ENCODE results near the gene TBCCD1.

Gene TBCCD1, protein sequence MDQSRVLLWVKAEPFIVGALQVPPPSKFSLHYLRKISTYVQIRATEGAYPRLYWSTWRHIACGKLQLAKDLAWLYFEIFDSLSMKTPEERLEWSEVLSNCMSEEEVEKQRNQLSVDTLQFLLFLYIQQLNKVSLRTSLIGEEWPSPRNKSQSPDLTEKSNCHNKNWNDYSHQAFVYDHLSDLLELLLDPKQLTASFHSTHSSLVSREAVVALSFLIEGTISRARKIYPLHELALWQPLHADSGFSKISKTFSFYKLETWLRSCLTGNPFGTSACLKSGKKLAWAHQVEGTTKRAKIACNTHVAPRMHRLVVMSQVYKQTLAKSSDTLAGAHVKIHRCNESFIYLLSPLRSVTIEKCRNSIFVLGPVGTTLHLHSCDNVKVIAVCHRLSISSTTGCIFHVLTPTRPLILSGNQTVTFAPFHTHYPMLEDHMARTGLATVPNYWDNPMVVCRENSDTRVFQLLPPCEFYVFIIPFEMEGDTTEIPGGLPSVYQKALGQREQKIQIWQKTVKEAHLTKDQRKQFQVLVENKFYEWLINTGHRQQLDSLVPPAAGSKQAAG

DNA sequence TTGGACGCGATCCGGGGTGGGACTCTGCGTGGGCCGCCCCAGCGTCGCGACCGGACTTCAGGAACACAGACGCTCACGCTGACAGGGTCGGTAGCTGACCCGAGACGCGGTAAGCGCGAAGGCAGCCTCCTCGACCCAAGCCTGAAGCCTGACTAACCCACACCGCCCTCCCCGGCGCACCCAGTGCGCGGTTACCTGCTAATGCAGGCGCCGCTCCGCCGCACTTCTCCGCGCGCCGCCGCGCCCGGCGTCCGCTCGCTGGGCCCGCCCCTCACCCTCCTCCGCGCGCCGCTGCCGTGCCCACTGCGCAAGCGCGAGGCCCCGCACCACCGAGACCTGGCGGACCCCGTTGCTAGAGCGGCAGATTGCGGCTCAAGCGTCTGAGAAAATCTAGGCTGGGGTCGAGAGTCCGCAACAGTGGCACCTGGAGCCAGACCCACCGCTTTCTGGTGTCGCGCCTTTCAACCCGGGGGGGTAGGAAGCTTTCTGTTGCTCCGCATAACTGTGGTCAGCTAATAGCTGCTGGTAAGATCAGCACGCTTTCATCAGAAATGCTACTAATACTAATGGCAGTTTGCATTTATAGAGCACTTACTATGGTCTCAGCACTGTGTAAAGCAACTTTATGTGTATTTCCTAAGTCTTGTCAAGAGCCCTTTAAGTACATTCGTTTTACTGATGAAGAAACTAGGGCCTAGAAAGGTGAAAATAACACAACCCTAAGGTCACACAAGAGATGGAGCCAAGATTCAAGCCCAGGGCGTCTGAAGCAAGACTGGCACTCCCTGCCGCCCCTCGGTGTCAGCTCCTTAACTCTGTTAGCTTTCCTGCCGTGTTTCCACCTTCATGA, at the start of gene TBCCD1:
Gene TBCCD1, minus strand, starts transcription at position 268 of the 850 bp plus-strand sequence. CDS start 3,010 bp downstream, outside the sequence.
- DNase-seq (ENCODE audit: low read depth): peak; percentile 83

DNA sequence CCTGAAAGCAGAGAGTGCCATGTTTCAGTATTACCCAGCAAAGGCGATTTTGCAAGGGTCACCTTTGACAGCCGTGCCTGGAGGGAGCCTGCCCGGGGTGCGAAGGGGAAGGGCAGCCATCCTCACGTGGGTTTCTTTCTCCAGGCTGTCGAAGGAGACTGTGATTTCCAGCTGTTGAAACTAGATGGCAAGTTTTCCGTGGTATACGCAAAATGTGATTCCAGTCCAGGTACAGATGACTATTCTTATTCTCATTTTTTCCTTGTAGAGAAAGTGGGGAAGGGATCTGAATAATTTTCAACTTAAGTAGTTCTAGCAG, 49.1 kb upstream of the TBCCD1 start:
- DNase-seq (ENCODE audit: low read depth): no peak

DNA sequence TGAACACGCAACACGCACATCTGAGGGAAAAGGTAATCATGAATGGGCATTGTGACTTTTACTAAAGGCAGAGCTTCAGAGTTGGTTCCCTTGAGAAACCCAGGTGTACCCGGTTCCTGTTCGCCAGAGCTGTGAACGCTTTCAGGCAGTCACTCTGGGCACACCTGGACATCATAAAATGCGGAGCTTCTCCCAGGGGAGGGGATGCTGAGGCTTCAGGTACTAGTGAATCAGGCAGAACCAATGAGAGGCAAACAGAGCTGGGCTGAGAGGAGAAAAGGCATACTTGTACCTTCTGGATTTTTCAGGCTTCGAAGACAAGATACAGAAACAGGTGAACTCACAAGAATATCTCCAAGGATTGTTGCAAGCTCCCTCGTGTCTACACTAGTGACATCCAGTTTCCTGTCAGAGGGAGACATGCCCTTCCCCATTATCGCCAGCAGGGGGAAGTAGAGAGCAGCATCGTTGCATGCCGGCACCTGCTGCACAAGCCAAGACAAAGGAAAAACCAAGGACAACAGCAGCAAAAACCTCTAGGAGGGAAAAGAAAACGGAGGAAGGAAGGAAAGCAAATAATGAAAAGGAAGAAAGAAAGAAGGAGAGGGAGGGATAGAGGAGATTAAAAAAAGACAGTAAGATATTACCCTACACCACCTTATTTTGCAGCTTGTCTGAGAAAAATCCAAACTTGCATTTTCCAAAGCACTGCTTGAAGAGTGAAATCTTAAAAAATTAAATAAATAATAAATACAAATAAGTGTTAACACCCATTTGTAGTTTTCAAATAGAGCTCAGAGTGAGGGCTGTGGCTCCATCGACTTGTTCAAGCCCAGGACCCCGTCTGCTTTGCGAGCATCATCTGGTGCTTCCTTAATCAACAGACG, 47.7 kb upstream of the TBCCD1 start:
- DNase-seq (ENCODE audit: low read depth): peak; percentile 72

DNA sequence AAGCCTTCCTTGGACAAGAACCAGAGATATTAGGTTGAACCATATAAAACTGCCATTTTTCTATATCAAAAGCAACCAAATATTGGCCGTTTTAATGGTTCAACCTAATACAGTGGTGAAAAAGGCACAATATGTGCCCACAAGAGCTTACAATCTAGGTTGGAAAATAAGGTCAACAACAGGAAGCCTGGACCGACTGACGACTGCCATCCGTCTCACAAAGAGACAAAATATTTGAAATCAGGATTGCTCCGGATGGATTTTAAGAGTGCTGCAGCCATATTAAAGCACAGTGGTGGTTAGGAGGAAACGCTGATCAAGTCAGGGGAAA, 47.1 kb upstream of the TBCCD1 start:
- no peak for DNase-seq (ENCODE audit: low read depth)

DNA sequence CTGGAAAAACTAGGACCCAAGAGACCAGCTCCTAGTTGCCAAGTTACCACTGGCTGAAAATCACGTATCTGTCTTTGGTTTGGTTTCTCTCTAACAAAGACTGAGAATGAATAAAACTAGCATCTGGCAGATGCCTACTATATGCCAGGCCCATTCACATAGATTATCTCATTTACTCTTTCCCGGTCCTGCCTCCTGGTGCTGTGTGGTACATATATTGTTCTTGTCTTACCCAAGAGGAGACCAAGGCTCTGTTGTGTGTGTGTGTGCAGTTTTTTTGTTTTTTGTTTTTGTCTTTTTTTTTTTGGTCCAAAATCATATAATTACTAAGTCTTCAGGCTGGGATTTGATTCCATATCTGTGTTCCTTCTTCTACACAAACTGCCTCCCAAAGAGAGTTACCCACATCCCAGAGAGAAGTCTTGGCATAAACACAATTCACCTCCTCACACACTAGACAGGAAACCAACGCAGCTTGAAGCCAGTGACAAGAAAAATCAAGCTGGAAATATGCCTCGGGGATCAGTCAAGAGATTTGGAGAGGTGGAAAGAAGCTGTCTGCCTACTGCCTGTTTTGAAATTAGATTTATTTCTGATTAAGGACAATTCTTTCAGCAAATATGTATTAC, 46.6 kb upstream of the TBCCD1 start:
- DNase-seq (ENCODE audit: low read depth): no peak

DNA sequence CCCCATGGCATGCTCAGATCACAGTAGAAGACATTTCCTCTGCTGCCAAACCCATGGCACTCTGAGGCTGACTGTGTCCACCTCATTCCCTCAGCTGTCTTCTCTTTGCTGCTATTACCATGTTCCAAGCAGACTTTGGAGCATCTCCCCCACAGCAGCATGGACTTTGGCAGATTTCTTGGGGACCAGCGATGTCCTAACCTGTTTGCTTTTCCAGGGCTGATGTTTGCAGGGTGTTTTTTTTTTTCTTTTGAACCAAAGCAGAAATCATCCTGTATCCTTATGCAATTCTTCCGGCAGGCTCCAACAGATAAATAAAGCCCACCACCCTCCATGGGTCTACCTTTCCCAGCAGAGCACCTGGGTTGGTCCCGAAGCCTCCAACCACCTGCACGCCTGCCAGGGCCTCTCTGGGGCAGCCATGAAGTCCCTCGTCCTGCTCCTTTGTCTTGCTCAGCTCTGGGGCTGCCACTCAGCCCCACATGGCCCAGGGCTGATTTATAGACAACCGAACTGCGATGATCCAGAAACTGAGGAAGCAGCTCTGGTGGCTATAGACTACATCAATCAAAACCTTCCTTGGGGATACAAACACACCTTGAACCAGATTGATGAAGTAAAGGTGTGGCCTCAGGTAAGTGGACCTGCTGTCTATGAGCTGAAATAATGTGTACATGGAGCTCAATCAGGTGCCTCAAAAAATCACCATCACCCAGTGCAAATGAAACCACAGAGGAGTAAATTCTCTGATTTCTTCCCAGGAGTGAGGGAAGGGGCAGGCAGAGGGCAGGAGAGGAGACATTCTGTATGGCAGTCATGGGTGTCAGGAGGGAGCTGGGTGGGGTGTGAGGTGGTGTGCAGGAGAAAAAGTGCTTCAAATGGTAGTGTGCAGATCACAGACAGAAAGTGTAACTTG, 45.8 kb upstream of the TBCCD1 start, which contains the start of gene AHSG:
Gene AHSG, plus strand, starts transcription at position 340 of the 916 bp plus-strand sequence. Its CDS starts 82 bp downstream, at position 422.
- DNase-seq (ENCODE audit: low read depth): no peak

DNA sequence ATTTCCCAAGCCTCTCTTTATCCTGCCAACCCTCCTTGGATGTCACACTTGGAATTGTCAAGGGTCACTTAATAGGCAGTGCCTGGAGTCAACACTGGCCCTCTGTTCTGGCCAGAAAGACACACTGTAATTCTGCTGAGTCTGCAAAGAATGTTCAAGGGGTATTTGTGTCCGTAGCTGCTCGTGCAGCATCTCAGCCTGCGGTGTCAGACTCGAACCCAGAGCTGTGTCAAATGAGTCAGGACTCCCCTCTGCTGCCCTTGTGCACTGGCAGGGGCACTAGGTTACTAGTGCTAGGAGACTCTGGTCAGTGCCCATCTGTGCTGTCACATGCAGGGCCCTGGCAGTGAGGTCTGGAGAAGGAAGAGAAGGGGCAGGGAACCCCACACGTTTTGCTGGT, 44.9 kb upstream of the TBCCD1 start:
- DNase-seq (ENCODE audit: low read depth): no peak

DNA sequence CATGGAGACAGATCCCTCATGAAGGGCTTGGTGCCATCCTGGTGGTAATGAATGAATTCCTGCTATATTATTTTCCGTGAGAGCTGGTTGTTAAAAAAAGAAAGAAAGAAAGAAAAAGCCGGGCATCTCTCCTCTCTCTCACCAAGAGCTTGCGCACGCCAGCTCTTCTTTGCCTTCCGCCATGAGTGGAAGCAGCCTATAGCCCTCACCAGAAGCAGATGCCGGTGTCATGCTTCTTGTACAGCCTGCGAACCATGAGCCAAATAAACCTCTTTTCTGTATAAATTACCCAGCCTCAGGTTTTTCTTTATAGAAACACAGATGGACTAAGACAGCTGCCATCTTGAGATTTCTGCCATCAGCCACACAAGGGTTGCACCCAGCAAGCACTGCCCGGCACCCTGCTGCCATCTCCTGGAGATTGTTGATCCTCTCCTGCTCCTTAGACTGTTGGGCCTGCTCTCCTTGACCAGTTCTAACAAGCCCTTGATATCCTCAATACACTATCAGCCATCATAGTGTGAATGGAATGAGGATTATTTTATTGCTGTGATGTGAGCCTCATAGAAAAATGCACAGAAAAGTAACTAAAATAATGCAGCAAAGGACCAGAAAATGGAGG, 42.2 kb upstream of the TBCCD1 start:
- DNase-seq (ENCODE audit: low read depth): peak; percentile 41

DNA sequence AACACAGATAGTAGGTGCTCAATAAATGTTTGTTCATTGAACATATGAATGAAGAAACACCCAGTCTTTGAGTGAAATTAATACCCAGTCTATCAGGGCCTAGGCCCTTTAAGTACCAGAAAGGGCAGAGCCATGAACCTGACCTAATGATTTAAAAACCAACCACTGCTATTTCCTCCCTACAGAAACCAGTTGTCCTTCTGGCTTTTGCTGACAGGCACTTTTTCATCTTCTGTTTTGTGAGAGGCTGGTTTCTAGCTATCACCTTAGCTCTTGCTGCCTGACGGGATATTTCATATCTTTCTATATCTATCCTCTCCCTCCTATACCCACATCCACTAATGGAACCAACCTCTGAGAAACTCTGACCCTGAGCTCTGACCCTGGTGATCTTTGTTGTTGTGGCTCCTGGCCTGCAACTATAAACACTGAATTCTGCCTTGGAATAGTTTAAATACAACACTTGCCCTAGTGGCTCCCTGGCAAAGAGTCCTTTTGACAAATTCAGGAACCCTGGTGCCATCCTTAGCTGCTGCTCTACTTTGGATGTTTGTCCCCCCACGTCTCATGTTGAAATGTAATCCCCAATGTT, 41.6 kb upstream of the TBCCD1 start:
- no peak for DNase-seq (ENCODE audit: low read depth)

DNA sequence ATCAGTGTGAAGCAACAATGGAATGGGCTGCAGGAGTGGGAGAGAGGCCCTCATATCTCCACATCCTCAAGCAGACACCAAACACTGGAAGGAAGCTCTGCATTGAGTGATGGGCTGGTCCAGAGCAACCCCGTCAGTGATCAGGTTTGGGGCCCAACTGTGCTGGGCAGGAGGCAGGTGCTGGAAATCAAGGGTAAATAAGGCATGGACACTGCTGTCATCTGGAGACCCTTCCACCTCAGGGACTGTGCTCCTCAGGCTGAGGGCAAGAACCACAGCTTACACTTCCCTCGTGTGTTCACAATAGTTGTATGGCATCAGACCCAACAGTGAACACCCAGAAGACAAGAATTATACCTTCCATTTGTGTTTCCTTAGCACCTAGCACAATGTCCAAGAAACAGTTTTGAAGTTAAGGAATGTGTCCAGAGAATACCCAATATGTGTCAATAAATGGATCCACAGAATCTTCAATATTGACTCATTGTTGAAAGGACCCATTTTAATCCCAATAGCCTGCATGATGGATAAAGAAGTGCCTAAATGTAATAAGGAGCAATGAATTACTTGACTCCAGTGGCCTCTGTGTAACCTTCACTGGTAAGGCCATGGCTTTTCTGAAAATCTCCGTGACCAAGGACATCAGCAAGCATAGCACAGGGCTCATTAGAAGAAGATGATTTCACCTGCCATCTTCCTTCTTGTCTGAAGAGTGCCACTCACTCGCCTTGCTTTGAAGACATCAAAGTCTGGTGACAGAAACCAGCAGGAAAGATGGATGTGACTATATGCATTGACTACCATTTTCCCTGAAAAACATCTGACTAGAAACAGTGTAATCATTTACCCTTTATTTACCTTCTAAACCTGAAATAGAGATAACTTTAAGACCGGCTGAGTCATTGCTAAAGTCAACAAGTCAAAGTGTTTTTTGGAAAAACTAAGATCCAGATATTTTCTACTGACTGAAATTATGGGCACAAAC, 38.7 kb upstream of the TBCCD1 start:
- DNase-seq (ENCODE audit: low read depth): no peak

DNA sequence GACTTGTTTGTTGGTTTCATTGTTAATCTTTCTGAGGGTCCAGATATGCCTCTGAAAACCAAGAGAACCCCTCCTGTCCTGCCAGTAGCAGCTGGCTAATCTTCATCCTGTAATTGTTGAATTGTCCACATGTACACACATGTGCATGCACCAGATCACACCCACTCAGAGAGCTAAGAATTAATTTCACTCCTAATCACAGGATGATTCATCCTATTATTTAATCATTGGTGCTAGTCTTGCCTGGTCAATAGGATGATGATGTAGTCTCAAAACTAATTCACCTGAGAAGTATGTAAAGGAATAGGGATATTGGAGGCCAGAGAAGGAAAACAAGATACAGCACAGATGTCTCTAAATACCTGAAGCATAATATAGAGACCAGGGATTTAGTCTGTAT, 37.9 kb upstream of the TBCCD1 start:
- DNase-seq (ENCODE audit: low read depth): no peak

DNA sequence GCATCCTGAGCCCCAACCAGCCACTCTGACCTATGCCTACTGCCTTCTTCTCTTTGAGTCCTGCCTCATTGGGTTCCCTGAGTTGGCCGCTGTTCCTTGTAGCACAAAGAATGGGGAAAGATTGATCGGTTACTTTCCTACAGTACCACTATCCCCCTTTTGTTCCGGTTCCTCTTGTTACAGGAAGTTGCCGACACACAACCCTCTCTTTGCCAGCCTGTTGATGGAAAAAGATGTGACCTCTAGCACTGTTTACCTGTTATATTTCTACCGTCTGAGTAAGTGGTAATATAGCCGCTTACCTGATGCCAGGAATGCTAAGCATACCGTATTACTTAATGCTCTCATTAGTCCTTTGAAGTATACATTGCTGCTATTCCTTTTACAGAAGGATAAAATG, 36.0 kb upstream of the TBCCD1 start:
- DNase-seq (ENCODE audit: low read depth): no peak

DNA sequence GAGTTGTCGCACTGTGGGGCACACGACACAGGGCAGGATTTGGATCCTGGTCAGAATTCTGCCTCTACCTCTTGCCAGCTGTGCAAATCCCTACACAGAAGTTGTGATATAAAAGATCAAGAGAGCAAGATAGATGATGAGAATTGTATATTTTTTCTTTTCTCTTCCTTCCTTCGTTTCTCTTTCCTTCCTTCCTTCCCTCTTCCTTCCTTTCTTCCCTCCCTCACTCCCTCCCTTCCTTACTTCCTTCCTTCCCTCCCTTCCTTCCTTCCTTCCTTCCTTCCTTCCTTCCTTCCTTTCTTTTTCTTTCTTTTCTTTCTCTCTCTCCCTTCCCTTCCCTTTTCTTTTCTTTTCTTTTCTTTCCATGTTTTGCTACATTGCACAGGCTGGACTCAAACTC, 33.8 kb upstream of the TBCCD1 start:
- DNase-seq (ENCODE audit: low read depth): no peak

DNA sequence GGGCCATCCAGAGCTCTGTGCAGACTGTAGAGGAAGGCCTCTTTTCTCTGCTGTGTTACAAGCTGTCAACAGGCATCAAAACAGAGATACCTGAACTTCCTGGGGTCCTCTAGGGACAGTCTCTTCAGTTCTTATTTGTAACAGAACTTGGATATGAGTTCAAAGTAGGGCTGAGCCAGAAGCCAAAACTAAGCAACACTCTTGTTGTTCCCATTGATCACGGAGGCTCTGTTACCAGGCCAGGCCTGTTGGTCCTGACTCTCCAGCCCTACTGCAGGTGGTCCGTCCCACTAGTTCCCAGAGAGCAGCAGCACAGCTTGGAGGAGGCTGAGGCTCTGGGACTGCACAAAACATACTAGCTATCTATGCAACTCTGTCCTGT, 32.6 kb upstream of the TBCCD1 start:
- DNase-seq (ENCODE audit: low read depth): no peak

DNA sequence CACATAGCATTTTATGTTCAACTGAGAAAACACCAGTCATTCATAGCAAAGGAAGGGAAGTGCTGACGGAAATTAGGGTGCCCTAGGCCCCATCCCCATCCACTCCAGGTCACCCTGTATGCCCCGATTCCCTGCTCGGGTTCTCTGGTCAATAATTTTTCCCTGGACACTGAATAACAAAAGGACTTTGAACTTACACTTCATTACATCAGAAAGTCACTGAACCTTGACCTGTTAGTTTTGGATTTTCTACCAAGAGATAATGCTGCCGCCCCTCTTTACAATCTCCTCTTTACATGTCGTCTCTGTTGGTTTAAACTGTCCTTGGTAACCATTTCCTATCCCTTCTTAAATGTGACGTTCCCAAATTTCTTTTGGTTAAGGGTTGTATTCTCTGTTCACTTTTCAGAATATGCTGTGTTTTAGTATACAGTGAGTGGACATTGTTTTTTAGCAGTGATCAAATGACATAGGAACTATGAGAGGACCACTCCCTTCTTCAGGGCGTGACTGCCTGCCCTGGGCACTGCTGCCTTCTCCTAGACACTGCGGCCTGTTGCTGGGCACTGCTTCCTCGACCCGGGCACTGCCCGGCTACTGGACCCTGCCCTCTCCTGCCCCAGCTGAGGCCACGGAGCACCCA, 32.1 kb upstream of the TBCCD1 start:
- no peak for DNase-seq (ENCODE audit: low read depth)

DNA sequence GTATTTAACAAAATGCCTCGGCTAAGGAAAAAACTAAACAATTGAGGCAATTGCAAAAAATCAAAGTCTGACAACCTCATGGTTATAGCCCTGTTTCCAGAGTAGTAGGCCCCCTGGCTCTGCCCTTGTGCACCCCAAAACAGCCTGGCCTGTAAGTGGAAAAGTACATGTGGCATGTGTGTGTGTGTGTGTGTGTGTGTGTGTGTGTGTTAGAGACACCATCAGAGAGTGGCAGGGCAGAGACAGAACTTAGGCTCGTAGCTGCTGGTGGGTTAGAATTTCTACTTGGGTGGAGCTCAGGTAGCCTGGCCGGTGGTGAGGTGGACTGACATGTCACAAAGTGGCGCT, 31.6 kb upstream of the TBCCD1 start:
- DNase-seq (ENCODE audit: low read depth): no peak

DNA sequence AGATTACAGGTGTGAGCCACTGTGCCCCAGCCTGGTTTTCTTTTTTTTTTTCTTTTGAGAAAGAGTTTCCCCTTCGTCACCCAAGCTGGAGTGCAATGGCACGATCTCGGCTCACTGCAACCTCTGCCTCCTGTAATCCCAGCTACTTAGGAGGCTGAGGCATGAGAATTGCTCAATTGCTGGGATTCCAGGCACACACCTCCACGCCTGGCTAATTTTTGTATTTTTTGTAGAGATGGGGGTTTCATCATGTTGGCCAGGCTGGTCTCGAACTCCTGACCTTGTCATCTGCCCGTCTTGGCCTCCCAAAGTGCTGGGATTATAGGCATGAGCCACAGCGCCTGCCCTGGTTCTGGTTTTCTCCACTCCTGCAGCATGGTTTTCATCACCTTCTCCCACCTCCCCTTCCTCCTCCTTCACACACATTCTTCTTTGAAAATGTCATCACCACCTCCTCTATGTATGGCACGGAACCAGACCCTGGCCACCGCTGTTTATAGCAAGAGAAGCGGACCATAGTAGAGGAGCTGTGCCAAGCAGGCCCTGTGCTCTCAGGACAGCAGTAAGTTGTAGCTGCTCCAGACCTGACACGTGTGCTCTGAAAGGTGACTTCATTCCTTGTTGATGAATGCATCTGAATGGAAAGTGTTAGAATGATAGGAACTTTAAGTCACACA, 31.1 kb upstream of the TBCCD1 start:
- peak; percentile 17 for DNase-seq (ENCODE audit: low read depth)

All from ELR (cell line).